Subcutaneous adipose tissue (tissue), 4 donors: Measurements from ENCODE around the gene RPL28. TPM values are rescaled to one million over a fixed set of nuclear protein-coding genes. Genes with fewer than 3 reads are reported as not detected.

ENCODE experiments used
- total RNA-seq, 4 donors: library from RNA; depleted of rRNA; stranded (reverse); fragments of >200 nt; gene quantifications; one replicate each; pipeline ENCODE4 v1.1.0, GENCODE V29; 2016
- TF ChIP-seq, protein P1 (sequence below): fragments of 450-650 bp; IDR thresholded peaks from one replicate; pipeline ENCODE4 v1.5.1; 2016; ENCODE audit warnings: low read depth, mild to moderate bottlenecking, control low read depth, antibody characterized with exemption, moderate library complexity

RPL28 gene
- total RNA-seq, 4 donors from 2014 or later: 283 to 590 (median 367) TPM

DNA sequence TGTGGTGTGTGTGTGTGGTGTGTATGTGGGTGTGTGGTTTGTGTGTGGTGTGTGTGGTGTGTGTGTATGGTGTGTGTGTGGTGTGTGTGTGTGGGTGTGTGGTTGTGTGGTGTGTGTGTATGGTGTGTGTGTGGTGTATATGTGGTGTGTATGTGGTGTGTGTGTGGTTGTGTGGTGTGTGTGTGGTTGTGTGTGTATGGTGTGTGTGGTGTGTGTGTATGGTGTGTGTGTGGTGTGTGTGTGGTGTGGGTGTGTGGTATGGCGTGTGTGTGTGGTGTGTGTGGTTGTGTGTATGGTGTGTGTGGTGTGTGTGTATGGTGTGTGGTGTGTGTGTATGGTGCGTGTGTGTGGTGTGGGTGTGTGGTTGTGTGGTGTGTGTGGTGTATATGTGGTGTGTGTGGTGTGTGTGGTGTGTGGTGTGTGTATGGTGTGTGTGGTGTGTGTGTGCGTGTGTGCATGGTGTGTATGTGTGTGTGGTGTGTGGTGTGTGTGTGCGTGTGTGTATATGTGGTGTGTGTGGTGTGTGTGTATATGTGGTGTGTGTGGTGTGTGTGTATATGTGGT lies 48.7 kb downstream of the RPL28 start:
- TF ChIP-seq, protein P1, sequence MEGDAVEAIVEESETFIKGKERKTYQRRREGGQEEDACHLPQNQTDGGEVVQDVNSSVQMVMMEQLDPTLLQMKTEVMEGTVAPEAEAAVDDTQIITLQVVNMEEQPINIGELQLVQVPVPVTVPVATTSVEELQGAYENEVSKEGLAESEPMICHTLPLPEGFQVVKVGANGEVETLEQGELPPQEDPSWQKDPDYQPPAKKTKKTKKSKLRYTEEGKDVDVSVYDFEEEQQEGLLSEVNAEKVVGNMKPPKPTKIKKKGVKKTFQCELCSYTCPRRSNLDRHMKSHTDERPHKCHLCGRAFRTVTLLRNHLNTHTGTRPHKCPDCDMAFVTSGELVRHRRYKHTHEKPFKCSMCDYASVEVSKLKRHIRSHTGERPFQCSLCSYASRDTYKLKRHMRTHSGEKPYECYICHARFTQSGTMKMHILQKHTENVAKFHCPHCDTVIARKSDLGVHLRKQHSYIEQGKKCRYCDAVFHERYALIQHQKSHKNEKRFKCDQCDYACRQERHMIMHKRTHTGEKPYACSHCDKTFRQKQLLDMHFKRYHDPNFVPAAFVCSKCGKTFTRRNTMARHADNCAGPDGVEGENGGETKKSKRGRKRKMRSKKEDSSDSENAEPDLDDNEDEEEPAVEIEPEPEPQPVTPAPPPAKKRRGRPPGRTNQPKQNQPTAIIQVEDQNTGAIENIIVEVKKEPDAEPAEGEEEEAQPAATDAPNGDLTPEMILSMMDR: no peak

DNA sequence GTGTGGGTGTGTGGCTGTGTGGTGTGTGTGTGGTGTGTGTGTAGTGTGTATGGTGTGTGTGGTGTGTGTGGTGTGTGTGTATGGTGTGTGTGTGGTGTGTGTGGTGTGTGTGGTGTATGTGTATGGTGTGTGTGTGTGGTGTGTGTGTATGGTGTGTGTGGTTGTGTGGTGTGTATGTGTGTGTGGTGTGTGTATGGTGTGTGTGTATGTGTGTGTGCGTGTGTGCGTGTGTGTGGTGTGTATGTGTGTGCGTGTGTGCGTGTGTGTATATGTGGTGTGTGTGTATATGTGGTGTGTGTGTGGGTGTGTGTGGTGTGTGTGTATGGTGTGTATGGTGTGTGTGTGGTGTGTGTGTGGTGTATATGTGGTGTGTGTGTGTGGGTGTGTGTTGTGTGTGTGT lies 49.3 kb downstream of the RPL28 start:
- TF ChIP-seq, protein P1: no peak

DNA sequence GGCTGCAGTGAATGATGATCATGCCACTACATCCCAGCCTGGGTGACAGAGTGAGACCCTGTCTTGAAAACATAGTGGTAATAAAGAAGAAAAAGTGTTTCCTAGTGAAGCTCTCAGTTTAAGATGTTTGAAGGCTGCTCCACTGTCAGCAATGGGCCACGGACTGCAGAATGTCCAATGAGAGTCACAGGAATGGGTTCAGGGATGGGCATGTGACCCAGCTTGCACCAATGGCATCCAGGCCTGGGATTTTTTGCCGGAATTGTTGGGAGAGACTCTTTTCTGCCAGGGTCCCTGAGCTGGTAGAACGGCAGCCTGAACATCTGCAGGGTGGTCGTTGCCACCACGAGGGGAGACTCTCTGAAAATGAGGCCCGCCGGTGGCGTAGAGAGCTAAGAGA lies 51.1 kb downstream of the RPL28 start:
- TF ChIP-seq, protein P1: no peak

DNA sequence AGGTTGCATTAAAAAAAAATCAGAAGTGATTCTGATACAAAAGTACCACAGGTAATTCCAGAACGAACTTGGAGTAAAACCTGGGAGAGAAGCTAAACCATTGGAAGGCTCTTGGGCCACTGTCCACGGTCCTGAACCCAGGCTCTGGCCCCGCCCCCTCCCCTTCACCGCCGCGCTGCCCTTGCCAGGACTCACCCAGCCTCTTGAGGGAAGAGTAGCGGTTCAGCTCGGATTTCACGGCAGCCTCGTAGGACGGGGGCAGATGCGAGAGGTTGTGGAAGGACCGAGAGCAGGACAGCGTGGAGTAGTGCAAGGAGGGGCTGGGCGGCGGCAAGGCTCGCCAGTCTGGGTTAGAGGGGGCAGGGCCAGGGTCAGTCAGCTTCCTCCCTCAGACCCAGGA lies 51.7 kb downstream of the RPL28 start:
- TF ChIP-seq, protein P1: no peak

DNA sequence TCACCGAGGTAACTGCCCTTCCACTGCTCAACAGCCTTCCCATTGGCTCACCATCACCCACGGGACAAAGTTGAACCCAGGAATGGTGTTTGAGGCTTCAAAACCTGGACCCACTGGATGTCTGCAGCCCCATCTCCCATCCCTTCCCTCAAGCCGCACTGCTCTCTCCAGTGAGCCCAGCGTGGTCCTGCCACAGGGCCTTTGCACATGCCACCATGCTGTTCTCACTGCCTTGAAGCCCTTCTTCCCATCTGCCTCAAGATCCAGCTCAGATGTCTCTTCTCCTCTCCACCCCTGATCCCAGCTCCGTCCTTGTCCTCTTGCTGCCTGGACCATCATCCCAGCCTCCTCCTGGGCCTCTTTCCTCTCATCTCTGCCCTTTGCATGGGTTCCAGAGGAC lies 53.3 kb downstream of the RPL28 start:
- TF ChIP-seq, protein P1: no peak

DNA sequence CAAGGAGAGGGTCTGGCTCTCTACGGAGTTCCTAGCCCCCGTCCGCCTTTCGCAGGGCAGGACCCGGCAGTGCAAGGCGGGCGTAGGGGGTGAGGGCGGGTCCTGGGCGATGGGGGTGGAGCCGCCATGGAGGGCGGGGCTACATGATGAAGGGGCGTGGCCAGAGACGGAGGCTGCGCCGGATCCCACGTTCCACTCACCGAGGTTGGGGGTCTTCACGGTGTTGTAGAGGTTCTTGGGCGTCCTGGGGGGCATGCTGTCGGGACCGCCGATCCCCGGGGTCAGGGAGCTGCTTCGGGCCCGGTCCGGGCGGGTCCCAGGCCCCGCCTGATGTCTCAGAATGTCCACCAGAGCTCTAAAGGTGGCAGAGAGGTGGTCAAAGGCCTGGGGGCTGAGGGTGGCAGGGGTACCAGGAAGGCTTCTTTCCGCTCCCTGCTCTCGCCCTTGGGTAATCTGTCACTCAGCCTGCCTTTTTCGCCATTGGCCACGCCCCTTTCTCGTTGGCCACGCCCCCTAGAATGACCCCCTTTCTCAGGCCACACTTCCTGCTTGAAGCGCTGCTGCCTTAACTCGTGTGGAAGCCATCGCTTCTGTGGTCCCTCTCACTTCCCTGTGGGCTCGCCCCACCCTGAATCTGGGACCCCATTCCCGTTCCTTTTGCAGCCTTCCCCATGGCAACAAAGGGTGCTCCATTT lies 54.8 kb downstream of the RPL28 start:
- TF ChIP-seq, protein P1: no peak

DNA sequence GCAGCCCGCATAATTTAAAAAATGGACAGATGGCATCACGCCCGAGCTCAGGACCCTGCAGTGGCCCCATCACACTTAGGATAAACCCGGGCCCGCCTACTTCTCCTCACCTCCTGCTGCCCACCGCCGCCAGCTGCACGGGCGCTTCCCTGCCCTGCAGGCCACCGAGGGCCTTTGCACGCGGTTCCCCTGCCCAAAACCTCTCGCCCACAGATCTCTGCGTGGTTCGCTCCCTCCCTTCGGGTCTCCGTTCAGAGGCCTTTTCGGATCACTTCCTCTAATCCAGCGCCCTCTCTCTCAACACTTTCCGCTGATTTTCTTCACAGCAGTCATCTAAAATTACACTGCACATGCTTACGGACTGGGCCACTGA lies 55.6 kb downstream of the RPL28 start:
- TF ChIP-seq, protein P1: no peak
